ENCODE data around the gene TMIE. TPM values are rescaled to one million over a fixed set of nuclear protein-coding genes. Genes with fewer than 3 reads are reported as not detected.

The TMIE gene
- total RNA-seq, 4 donors from 2014 or later: 0.33 to 1.2 (median 0.69) TPM; not detected in 1

DNA sequence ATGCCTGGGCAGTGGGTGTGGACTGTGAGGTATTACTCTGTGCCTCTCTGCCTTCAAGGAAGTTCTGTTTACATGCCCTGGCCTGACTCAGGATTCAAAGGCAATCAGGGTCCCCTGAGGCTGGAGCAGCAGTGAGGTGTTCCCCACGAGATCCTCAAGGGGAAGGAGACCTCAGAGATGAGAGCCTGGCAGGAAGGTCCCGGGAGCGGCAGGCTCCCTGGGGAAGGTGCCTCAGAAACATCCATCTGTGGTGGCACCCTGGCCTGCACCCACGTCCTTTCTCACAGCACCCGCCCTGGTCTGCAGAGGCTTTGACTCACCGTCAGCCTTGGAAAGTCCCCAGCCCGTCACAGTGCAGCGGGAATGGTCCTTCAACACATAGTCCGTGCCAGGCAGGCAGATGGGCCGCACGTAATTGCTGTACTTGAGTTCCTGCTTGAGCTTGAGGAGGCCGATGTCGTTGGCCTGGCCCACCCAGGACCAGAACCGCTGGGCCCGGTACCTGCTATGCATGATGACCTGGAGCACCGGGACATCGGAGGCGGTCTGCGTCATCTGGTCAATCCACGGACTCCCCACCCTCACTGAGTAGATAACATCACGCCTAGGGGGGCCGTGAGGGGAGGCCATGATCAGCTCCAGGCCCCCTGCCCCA is 12.8 kb downstream of the TMIE start:
- intact Hi-C loops (cut with DNase I): no loop called here
- 87% methylated on average over 7 of the region's 22 CpGs for WGBS
- no peak for DNase-seq (ENCODE audit: extremely low spot score)

DNA sequence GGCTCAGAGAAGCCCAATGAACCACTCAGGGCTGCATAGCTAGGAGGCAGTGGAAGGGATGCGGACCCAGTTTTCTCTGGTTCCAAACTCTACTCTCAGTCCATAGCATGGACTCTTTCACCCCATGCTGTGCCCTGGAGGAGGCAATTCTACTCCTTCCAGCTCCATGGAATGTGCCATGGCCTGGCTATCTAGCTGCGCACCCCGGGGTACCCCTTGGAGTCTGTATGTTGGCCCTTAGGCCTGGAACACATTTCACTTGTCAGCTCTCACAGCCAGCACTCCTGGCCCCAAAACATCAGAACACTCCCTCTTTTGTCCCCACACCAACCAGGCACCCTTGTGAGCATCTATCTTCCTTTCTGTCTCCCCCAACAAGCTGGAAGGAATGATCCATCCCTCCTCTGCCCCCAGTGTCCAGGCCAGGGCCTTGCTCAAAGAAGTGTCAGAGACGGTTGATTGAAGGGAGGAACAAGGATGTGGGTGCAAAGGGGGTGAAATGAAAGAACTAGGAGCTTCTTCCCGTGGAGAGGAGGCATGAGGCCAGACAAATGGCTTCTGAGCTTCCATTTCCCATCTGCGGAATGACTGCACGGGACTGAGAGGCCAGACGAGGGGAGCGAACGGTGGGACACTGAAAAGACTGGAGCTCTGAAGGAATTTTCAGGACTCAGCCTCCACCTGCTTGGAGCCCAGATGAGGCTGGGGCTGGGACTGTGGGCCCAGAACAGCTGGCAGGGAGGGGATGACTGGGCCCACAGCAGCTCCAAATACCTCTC is 13.7 kb downstream of the TMIE start:
- Histone ChIP-seq H3K9me3 (no peaks in the 10 kb centered on the region), H3K27me3 (peaks cover 0 to 34% (median 4%) of the 10 kb centered on the region in 4 donors), H3K4me1 (peaks cover 0 to 7% (median 0%) of the 10 kb centered on the region in 4 donors), H3K27ac (replicated peaks in 1 of 4) (no peak overlapping the region), H3K4me3 (no peak overlapping the region), H3K36me3 (no peaks in the 10 kb centered on the region)
- TF ChIP-seq POLR2A (IDR thresholded peaks at IDR 0.05; ENCODE audit: low read depth): no peak
- TF ChIP-seq EP300 (IDR thresholded peaks at IDR 0.05): no peak
- TF ChIP-seq POLR2AphosphoS5 (IDR thresholded peaks at IDR 0.05): no peak
- TF ChIP-seq, protein P1, sequence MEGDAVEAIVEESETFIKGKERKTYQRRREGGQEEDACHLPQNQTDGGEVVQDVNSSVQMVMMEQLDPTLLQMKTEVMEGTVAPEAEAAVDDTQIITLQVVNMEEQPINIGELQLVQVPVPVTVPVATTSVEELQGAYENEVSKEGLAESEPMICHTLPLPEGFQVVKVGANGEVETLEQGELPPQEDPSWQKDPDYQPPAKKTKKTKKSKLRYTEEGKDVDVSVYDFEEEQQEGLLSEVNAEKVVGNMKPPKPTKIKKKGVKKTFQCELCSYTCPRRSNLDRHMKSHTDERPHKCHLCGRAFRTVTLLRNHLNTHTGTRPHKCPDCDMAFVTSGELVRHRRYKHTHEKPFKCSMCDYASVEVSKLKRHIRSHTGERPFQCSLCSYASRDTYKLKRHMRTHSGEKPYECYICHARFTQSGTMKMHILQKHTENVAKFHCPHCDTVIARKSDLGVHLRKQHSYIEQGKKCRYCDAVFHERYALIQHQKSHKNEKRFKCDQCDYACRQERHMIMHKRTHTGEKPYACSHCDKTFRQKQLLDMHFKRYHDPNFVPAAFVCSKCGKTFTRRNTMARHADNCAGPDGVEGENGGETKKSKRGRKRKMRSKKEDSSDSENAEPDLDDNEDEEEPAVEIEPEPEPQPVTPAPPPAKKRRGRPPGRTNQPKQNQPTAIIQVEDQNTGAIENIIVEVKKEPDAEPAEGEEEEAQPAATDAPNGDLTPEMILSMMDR (IDR thresholded peaks at IDR 0.05): no peak
- DNase-seq (ENCODE audit: extremely low spot score): no peak
- WGBS: 87% methylated on average over 10 of the region's 10 CpGs
- intact Hi-C loops (cut with DNase I): no loop called here

More for the DNA sequence above, 12.8 kb downstream of the TMIE start:
- H3K4me3 ChIP-seq: no peak overlapping the region
- H3K27me3 ChIP-seq: peaks cover 0 to 26% (median 4%) of the 10 kb centered on the region in 4 donors
- TF ChIP-seq POLR2A (IDR thresholded peaks at IDR 0.05; ENCODE audit: low read depth) (no peak), POLR2AphosphoS5 (IDR thresholded peaks at IDR 0.05) (no peak), EP300 (IDR thresholded peaks at IDR 0.05) (no peak)
- TF ChIP-seq, protein P1 (IDR thresholded peaks at IDR 0.05): no peak
- no peaks in the 10 kb centered on the region for H3K36me3 ChIP-seq
- no peaks in the 10 kb centered on the region for H3K9me3 ChIP-seq
- peaks cover 0 to 7% (median 0%) of the 10 kb centered on the region in 4 donors for H3K4me1 ChIP-seq
- H3K27ac ChIP-seq (replicated peaks in 1 of 4): no peak overlapping the region

DNA sequence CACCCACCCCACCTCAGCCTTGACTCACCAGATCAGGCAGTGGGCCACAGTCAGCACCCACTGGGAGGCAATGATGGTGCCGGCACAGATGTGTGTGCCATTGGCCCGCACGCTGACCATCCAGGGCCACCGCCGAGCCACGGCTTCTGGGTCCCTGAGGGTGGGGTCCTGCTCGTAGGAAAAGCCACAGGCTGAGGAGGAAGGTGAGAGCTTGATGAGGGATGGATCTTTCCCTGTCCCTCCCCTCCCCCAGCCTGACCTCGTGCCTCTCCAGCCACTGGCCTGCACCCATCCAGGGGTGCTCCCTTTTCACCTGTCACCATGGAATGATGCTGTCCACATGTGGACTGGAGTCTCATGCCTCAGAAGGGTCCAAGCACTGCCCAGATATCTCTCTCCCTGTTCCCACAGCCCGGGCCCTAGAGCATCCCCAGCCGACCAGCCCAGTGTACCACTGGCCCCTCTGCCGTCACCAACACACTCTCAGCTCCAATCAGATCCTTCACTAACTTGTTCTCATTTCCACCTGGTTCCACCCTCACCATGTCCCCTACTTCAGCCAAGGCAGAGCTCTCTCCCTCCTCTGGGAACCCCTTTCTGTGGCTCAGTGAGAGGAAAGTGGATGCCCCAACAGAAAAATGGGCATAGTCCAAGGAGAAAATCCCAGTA is 14.4 kb downstream of the TMIE start:
- no peak for DNase-seq (ENCODE audit: extremely low spot score)
- Histone ChIP-seq H3K4me3 (no peak overlapping the region), H3K36me3 (no peaks in the 10 kb centered on the region), H3K4me1 (peaks cover 0 to 7% (median 0%) of the 10 kb centered on the region in 4 donors), H3K27ac (replicated peaks in 1 of 4) (no peak overlapping the region), H3K9me3 (no peaks in the 10 kb centered on the region), H3K27me3 (peaks cover 0 to 34% (median 4%) of the 10 kb centered on the region in 4 donors)
- TF ChIP-seq, protein P1 (IDR thresholded peaks at IDR 0.05): no peak
- TF ChIP-seq EP300 (IDR thresholded peaks at IDR 0.05) (no peak), POLR2AphosphoS5 (IDR thresholded peaks at IDR 0.05) (no peak), POLR2A (IDR thresholded peaks at IDR 0.05; ENCODE audit: low read depth) (no peak)
- 96% methylated on average over 9 of the region's 11 CpGs for WGBS
- intact Hi-C loops (cut with DNase I): no loop called here

DNA sequence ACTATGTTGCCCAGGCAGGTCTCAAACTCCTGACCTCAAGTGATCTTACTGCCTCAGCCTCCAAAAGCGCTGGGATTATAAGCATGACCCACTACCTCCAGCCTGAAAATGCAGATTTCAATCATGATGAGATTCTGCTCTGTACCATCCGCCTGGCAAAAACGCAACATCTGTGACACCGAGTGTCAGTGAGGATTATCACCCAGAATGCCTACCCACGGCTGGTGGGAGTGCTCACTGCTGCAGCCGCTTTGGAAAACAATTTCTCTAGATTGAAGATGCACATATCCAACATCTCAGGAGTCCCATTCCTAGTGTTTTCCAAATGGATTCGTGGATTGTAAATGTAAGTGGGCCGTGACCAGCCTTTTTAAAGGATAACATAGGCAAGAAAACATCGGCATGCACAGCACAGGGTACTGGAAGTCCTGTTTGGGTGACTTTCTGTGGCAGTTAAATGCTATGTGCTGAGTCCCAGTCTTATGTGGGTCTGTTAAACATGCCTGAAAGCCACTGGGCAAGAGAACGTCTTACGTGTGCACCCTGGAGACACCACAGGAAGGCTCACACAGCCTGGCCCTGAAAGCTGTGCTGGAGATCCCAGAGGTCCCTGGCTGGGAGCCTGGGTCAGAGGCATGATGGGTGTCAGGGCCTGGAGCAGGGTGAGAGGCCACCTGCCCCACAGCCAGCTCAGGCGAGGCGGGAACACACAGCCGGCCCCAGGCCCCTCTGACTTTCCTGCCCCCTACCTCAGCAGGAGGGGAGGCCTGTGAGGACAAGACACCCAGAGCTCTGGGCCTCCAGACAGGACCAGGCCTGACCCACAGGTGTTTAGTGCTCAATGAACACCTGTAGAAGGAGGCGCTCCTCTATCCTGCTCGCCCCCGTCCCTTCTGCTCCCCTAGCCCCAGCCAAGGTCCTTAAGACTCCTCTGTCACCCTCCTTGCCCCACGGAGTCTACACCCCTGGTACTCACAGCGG is 15.6 kb downstream of the TMIE start:
- no peak overlapping the region for H3K4me3 ChIP-seq
- H3K9me3 ChIP-seq: no peaks in the 10 kb centered on the region
- H3K27me3 ChIP-seq: peaks cover 0 to 42% (median 4%) of the 10 kb centered on the region in 4 donors
- intact Hi-C loops (cut with DNase I): no loop called here
- peak; percentile 82 for DNase-seq (ENCODE audit: extremely low spot score)
- H3K36me3 ChIP-seq: no peaks in the 10 kb centered on the region
- TF ChIP-seq EP300 (IDR thresholded peaks at IDR 0.05) (no peak), POLR2AphosphoS5 (IDR thresholded peaks at IDR 0.05) (no peak), POLR2A (IDR thresholded peaks at IDR 0.05; ENCODE audit: low read depth) (no peak)
- TF ChIP-seq, protein P1 (IDR thresholded peaks at IDR 0.05): no peak
- H3K4me1 ChIP-seq: peaks cover 0 to 7% (median 0%) of the 10 kb centered on the region in 4 donors
- 88% methylated on average over 19 of the region's 19 CpGs for WGBS
- H3K27ac ChIP-seq (replicated peaks in 1 of 4): no peak overlapping the region
